C1 segment of cervical spinal cord (tissue), 14 donors: ENCODE data around the gene GNAI3.

Experiments used
- DNase-seq, 14 donors: peaks; one replicate each; lab custom pipeline; 2025; lab: John Stamatoyannopoulos, UW

The GNAI3 gene

GRCh38 chr1:109622137-109622892, 73.9 kb downstream of the GNAI3 start:
- no peak for DNase-seq

GRCh38 chr1:109622895-109623294, 74.5 kb downstream of the GNAI3 start:
- no peak for DNase-seq

- peak in 7 of 14 donors; percentile 27 to 77 (median 59) for DNase-seq
Observed at GRCh38 chr1:109623601-109624161, 75.3 kb downstream of the GNAI3 start.

GRCh38 chr1:109624201-109625010, 76.0 kb downstream of the GNAI3 start:
- DNase-seq: no peak

DNA sequence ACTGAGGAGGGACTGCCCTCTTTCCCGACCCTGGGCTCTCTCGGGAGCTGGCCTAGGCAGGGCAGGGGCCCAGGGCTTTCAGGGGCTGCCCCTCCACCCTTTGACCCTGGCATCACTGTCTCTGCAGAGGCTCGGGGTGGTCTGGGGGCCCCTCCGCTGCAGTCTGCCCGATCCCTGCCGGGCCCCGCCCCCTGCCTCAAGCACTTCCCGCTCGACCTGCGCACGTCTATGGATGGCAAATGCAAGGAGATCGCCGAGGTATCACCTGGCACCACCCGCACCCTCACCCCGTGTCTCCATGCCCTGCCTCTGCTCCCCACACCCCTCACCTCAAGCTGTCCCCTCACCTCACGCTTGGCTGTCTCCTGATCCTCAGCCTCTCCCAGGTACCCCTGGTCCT, 76.8 kb downstream of the GNAI3 start:
- DNase-seq: no peak

- DNase-seq: no peak
Observed at GRCh38 chr1:109625601-109626560, 77.5 kb downstream of the GNAI3 start.

GRCh38 chr1:109626682-109627408, 78.4 kb downstream of the GNAI3 start:
- no peak for DNase-seq

- no peak for DNase-seq
Observed at GRCh38 chr1:109627692-109628399, 79.4 kb downstream of the GNAI3 start.

GRCh38 chr1:109628540-109629321, 80.3 kb downstream of the GNAI3 start:
- DNase-seq: no peak

GRCh38 chr1:109629372-109630030, 81.1 kb downstream of the GNAI3 start:
- no peak for DNase-seq

DNA sequence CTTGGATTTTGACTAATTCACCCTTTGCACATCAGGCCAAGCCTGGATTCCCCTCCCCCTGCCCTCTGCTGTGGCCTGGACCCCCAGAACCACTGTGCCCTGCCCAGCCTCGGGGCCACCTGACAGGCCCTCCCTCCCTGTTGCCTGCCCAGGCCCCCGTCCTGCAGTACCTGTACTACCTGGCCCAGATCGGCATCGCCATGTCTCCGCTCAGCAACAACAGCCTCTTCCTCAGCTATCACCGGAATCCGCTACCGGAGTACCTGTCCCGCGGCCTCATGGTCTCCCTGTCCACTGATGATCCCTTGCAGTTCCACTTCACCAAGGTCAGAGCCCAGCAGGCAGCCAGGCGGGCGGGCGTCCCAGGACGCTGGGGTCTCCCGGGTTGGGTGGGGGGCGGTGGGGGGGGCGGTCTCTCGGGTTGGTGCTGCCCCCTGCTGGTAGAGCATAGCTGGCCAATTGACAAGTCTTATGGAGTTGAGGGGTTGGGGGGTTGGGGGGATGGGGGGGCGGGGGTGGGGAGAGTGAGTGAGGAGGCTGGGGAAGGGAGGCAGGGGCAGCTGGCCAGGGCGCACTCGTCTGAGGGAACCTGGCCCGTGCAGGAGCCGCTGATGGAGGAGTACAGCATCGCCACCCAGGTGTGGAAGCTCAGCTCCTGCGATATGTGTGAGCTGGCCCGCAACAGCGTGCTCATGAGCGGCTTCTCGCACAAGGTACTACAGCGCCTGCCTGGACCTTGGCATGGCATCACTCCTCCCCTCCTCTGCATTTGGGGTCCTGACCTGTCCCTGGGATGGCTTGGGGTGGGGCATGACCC, 81.9 kb downstream of the GNAI3 start:
- DNase-seq: peak in 1 of 14 donors; percentile 24

GRCh38 chr1:109630898-109631512, 82.6 kb downstream of the GNAI3 start:
- DNase-seq: no peak

GRCh38 chr1:109631513-109632505, 83.4 kb downstream of the GNAI3 start:
- DNase-seq: no peak

GRCh38 chr1:109632671-109633346, 84.4 kb downstream of the GNAI3 start:
- peak in 7 of 14 donors; percentile 35 to 61 (median 54) for DNase-seq

DNA sequence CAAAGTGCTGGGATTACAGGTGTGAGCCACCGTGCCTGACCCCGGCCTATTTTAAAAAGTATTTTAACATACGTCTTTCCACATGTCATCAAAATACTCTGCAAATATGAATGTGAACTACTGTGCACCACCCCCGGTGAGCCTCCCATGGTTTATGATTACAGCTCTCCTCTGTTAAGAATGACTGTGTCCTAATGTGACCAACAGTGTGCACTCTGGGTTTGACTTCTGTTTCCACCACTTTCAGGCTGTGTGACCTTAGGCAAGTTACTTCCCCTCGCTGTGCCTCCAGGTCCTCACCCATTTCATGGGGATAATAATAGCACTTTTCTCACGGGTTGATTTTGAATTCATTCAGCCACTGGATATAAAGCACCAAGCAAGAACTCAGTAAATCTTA, 85.9 kb downstream of the GNAI3 start:
- no peak for DNase-seq
